Activated naive CD4-positive, alpha-beta T cell treated with anti-CD3 and anti-CD28 coated beads, Interleukin-2, amount 50 U/mL, for 72 hours (primary cell): Measurements from ENCODE around the gene SNN. TPM values are rescaled to one million over a fixed set of nuclear protein-coding genes. Genes with fewer than 3 reads are reported as not detected.

Experiments
- ATAC-seq, 2 donors: fragments of 150-1000 bp; cut with Tn5 transposase; 2 replicates each; pipeline ENCODE4 v1.10.0; 2021; ENCODE audit warnings: mild to moderate bottlenecking in 2 of 2, moderate library complexity in 2 of 2
- DNase-seq, 2 donors: peaks; one replicate each; pipeline ENCODE4 v3.0.0; 2021 to 2022; ENCODE audit warnings: low spot score in 2 of 2
- H3K27ac Mint-ChIP-seq, 2 donors: one replicate each; pipeline ENCODE4 v1.8.0; 2022; ENCODE audit warnings: mild to moderate bottlenecking in 2 of 2, mixed read lengths in 2 of 2
- H3K36me3 Mint-ChIP-seq, 2 donors: one replicate each; pipeline ENCODE4 v1.8.0; 2022; ENCODE audit warnings: mixed read lengths in 2 of 2
- H3K9me3 Mint-ChIP-seq, 2 donors: one replicate each; pipeline ENCODE4 v1.8.0; 2022; ENCODE audit warnings: mixed read lengths in 2 of 2
- total RNA-seq, 2 donors: library from RNA; stranded (reverse); gene quantifications; one replicate each; pipeline ENCODE4 v1.2.3, GENCODE V29; 2022

The SNN gene
- total RNA-seq, 2 donors from 2014 or later = 11.0 to 14.4 TPM

DNA sequence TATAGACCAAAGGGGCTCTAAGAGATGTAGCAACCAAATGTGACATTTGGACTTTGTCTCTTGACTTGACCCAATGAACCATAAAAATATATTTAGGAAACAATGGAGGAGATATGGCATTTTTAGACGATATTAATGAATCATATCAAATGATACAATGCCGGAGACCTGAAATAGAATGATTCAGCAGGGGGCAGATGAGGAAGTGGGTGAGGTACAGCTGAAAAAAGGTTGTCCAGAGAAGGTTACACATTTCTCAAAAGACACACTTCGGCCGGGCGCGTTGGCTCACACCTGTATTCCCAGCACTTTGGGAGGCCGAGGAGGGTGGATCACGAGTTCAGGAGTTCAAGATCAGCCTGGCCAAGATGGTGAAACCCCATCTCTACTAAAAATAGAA lies 16.5 kb upstream of the SNN start:
- H3K9me3 Mint-ChIP-seq = no peaks in the 10 kb centered on the region
- H3K36me3 Mint-ChIP-seq = no peaks in the 10 kb centered on the region
- no peak for DNase-seq
- ATAC-seq = no peak
- no peak overlapping the region for H3K27ac Mint-ChIP-seq

DNA sequence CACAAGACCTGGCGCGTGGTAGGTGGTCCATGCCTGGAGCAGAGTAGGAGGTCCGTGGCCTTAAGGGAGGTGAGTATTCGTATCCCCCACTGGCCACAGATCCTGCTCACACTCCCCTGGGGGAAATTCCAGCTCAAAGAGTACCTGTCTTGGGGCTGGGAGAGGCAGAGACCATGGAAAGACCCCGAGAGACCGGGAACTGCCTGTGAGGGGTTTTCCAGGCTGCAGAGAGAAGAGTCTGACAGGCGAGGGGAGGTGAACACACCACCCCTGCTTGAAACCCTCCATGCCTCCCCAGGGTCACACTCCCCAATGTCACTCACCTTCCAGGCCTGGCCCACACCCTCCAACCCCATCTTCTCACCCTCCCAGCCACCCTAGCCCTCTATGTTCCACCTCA lies 12.6 kb upstream of the SNN start:
- Mint-ChIP-seq H3K27ac (peak overlapping the region in 1 of 2 donors; percentile 77), H3K9me3 (no peaks in the 10 kb centered on the region), H3K36me3 (no peaks in the 10 kb centered on the region)
- DNase-seq (no peak), ATAC-seq (no peak)

DNA sequence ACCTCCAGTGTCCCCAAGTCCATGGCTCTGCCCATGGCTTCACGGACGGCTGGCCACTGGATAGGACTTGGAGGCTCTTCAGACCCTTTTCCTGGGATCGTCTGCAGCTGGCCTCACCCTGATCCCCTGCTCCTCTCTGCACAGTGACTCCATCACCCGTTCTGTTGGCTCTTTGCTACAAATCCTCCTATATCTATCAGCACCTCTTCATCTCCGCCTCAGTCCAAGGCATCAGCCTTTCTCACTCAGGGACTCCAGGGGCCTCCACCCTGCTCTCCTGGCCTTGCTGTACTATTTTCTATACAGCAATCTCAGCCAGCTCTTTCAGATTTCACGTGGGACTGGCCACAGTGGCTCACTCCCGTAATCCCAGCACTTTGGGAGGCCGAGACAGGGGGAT lies 10.7 kb upstream of the SNN start:
- ATAC-seq (no peak), DNase-seq (no peak)
- Mint-ChIP-seq H3K9me3 (no peaks in the 10 kb centered on the region), H3K27ac (peak overlapping the region in 1 of 2 donors; percentile 3), H3K36me3 (no peaks in the 10 kb centered on the region)

DNA sequence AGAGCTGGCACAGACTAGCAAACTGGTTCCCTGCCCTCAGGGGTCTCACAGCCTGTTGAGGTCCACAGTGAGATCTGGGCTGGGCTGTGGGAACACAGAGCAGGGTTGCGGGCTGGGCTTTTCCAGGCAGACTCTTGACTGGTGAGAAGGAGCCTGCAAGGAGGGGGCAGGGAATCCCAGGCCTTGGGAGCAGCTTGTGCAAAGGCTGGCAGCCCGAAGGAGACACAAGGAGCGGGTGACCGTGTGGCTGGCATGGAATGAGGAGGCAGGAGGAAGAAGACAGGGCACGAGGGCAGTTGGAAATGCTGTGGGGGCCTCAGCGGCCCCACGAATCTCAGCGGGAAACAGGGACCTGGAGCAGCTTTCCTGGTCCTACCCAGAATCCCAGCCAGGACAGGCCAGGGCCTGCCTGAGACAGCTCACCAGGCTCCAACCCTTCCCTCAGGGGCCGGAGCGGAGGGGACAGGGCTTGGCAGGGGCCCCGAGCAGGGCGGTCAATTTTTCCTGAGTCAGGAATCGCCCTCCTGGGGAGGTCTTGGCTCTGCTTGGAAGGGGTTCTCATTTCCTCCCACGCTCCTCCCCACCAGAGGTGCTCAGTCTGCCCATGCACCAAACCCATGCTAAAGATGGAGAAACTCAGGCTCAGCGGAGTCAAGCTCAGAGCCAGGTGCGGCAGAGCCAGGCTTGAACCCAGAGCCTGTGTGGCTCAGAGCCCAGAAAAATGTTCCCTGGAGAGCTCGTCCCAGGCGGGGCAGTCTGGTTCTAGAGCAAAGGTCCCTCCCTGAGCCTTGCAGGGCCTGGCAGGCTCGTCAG lies 9.2 kb upstream of the SNN start:
- DNase-seq (no peak), ATAC-seq (no peak)
- H3K36me3 Mint-ChIP-seq = no peaks in the 10 kb centered on the region
- H3K9me3 Mint-ChIP-seq = no peaks in the 10 kb centered on the region
- H3K27ac Mint-ChIP-seq = no peak overlapping the region

DNA sequence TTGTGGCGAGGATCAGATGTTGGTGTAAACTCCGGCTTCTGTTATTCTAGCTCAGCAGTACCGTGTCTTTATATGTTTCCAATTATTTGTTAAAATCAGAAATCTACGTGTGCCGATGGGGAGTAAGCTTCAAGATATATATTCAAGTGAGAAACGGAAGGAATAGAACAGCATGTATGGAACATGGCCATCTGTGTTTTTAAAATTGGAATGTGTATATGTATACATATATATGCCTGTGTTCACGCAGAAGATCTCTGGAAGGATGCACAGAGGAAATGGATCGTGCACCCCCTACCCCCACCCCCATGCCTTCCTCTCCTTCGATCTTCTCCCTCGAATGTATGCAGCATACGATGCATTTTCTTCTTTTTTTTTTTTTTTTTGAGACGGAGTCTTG lies 7.7 kb upstream of the SNN start:
- Mint-ChIP-seq H3K27ac (no peak overlapping the region), H3K36me3 (no peaks in the 10 kb centered on the region), H3K9me3 (no peaks in the 10 kb centered on the region)
- ATAC-seq (no peak), DNase-seq (no peak)

DNA sequence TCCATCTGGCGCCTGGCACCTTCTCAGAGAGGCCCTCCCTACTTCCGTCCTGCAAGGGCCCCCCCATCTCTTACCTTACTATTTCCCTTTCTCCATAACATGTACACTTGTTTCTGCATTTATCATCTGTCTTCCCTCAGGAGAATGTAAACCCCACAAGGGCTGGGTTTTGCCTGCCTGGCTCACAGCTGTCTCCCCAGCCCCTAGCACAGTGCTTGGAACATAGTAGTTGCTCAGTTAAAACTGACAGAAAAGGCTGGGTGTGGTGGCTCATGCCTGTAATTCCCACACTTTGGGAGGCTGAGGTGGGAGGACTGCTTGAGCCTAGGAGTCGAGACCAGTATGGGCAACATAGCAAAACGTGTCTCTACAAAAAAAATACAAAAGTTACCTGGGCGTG lies 5.7 kb upstream of the SNN start:
- ATAC-seq = no peak
- H3K27ac Mint-ChIP-seq = no peak overlapping the region

DNA sequence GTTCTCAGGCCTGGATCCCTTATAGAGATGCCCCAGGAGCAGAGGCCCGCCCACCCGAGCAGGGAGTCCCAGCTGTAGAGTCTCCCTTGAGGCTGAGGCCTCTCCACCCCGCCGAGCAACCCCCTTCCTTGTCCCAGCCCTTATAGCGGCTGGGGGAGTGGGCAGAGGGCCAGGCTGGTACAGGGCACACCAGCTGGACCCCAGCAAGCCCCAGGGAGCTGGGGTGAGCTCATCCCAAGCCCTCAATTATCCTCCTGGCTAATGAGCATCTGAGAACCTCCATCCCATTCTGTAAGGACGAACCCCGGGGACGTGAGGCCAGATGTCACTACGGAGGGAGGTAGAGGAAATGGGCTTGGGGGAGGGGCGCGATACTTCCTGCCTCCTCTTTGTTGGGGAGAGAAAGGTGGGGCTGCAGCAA lies 3.2 kb upstream of the SNN start:
- no peaks in the 10 kb centered on the region for H3K36me3 Mint-ChIP-seq
- peak overlapping the region; percentile 39 to 92 for H3K27ac Mint-ChIP-seq
- H3K9me3 Mint-ChIP-seq = no peaks in the 10 kb centered on the region
- DNase-seq (no peak), ATAC-seq (no peak)

More for the DNA sequence above, 5.7 kb upstream of the SNN start:
- no peaks in the 10 kb centered on the region for H3K36me3 Mint-ChIP-seq
- H3K9me3 Mint-ChIP-seq = no peaks in the 10 kb centered on the region
- DNase-seq = no peak

DNA sequence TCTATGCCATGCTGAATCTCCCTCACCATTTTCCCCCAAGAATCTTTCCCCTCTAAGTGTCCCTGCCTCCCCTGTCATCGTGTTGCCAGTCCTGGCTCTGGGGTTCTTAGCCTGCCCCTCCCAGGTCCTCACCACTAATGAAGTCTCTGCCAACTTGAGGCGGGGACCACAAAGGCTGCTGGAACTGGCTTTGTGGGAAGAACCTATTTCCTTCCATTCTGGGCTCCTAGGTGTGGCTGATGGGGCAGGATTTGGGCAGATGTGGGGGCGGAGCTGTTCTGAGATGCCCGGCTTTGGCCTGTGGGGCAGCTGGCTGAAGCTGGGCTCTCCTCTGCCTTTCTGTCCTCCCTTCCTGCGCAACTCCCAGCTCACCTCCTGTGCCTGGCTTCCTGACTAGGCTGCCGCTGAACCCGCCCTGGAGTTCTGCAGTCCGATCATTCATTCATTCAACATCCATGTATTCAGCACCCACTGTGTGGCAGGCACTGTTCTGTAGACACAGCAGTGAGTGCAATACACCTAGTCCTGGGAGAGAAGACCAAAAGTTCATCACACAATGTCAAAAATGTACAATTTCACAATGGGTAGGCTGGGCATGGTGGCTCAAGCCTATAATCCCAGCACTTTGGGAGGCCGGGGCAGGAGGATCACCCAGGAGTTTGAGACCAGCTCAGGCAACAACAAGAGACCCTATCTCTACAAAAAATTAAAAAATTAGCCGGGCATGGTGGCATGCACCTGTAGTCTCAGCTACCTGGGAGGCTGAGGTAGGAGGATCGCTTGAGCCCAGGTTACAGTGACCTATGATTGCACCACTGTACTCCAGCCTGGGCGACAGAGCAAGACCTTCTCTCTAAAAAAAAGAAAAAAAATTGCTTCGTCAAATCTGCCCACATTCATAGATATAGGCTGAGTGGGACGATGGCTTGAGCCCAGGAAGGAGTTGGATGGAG lies 1.9 kb upstream of the SNN start:
- Mint-ChIP-seq H3K9me3 (no peaks in the 10 kb centered on the region), H3K36me3 (no peaks in the 10 kb centered on the region), H3K27ac (peak overlapping the region; percentile 1 to 44)
- ATAC-seq = no peak
- no peak for DNase-seq

DNA sequence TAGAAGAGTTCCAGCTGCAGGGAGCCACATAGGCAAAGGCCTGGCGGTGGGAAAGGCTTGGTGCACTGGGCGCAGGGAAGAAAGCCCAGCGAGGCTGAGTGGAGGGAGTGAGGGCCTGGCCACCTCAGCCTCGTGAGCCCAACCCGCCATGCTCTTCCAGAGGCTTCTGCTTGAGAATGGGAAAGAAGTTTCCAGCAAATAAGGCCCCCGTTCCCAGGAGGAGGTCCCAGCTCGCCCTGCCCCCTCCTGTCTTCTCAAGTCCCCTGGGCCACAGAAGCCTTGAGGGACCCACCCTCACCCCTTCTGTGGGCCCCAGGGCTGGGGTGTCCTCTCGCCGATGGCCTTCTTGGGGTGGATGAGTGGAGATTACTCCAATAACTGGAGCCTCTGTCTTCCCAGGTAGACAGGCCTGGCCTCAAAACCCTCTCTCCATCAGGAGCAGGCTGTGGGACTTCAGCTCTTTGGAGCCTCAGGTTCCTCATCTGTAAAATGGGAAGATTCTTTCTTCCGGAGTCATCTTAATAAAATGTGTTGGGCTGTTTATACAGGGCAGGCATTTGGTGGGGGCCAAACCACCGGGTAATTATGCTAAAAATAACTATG lies 933 bp upstream of the SNN start:
- no peaks in the 10 kb centered on the region for H3K9me3 Mint-ChIP-seq
- ATAC-seq (no peak), DNase-seq (no peak)
- no peak overlapping the region for H3K27ac Mint-ChIP-seq
- no peaks in the 10 kb centered on the region for H3K36me3 Mint-ChIP-seq

DNA sequence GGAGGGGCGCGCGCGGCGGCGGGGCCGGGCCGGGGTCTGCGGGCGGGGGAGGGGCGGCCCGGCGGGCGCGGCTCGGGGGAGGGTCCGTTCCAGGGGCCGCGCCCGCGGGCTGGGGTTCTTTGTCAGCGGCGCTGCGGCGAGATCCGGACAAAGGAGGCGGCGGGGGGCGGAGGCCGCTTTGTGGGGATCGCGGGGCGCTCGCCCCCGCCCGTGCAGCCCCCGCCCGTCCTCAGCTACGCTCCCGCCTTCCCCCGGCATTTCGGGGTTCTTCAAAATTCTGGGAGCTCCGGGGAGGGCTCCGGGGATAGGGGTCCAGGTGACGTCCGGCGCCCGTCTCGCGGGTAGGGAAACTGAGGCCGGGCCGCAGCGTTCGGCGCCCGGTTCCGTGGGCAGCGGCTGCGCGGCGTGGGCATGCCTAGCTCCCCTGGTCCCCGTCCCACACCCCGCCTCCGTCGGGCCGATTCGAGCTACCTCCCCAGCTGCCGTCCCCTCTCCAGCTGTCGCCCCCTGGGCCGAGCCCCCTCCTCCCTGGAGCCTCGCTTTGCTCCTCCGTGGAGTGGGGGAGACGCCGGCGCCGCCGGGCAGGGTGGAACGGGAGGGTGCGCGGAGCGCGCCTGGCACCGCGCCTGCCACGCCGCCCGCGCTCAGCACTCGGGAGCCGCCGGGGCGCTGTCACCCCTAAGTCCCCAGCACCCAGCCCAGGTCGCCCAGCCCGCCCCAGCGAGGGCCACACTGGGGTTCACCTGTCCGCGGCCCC lies 546 bp downstream of the SNN start:
- ATAC-seq (no peak), DNase-seq (peak in 1 of 2 donors; percentile 38)
- Mint-ChIP-seq H3K36me3 (no peaks in the 10 kb centered on the region), H3K27ac (peak overlapping the region in 1 of 2 donors; percentile 86), H3K9me3 (no peaks in the 10 kb centered on the region)

DNA sequence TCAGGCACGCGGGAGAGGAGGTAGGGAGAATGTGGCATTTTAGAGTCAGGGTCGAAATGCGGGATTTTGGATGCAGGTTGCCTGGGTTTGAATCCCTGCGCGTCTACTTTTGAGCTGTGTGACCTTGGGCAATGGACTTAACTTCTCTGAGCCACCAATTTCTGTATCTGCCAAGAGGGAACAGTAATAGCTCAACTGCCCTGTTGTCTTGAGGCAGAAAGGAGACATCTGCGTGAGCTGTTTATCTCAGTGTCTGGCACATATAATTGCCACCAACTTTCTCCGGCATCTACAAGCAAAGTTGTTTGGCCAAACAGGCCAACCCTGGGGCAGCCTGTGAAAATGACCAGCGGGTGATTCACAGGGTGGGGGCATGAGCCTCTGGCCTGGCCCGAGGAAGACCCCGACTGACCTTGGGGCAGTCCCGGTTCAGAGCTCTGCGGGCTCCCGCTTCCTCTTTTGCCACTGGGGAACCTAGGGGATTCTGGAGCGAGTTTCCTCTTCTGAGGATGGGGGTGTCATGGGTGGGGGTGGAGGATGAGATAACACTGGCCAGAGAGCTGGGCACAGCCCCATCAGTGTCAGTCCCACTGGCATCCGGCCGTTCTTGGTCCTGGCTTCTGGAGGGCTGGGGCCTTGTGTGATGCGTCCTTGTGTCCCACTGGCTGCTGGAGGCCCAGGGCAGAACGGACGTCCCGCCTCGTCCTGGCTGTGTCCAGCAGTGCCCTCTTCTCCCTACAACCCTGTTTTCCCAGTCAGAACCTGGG lies 1.3 kb downstream of the SNN start:
- H3K9me3 Mint-ChIP-seq = no peaks in the 10 kb centered on the region
- no peaks in the 10 kb centered on the region for H3K36me3 Mint-ChIP-seq
- H3K27ac Mint-ChIP-seq = peak overlapping the region; percentile 77 to 86
- DNase-seq = no peak
- peak in 1 of 2 donors; percentile 6 for ATAC-seq

DNA sequence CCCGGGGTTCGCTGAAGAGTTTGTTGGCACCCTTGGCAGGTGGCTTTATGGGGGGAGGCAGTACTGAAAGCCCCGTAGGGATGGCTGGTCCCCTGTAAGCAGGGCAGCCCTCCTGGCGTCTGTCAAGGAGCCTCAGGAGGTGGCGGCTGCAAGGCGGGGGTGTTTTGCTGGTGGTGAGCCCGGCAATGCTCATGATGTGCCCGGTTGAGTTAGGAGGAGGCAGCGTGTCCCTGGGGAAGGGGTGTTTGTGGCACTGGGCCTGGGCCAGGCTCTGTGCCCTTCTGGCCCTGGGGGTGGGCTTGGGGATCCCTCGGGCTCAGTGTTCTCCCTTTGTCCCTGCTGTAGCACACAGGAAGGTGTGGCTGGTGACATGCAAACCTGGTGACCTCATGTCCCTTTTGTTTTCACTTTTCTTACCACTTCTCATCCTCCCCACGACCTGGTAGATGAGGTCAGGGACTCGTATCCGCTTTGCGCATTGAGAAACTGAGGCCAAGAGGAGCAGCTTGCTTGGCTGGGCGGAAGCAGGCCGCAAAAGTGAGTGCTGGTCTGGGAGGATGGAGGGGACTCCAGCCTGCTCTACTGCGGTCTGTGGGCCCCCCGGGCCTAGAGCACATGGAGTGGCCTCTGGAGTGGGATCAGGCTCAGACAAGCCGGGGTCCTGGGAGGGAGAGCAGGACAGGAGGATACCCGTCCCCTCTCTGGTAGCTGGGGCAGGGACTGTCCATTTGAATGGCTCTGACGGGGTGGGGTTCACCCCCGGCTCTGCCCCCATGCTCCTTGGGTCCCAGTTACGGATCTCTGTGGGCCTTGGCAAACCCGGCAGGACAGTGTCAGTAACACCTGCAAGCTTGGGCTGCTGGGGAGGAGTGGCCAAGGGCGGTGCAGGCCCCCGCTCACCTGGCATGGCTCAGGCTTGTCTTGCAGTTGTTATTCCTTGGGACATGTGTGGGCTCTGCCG lies 2.2 kb downstream of the SNN start:
- Mint-ChIP-seq H3K9me3 (no peaks in the 10 kb centered on the region), H3K36me3 (no peaks in the 10 kb centered on the region), H3K27ac (peak overlapping the region; percentile 82 to 86)
- ATAC-seq = peak; percentile 43 to 55
- DNase-seq = peak; percentile 45 to 70

DNA sequence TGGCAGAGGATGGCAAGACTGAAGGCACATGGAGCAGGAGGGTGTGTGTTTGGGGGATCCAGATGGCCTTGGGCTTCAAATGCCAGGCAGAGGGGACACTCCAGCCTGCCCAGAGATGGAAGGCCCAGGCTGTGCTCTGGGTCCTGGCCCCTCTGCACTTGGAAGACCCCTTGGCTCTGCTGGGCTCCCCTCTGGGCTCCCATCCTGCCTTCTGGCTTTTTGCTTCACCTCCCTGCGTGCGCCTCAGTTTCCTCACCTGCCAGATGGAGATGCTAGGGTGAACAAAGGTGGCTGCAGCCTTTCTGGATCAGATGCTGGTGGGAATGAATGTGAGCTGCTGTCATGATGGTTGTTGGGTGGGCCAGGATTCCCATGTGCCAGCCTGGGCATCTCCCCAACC lies 3.0 kb downstream of the SNN start:
- Mint-ChIP-seq H3K27ac (peak overlapping the region in 1 of 2 donors; percentile 86), H3K9me3 (no peaks in the 10 kb centered on the region), H3K36me3 (no peaks in the 10 kb centered on the region)
- DNase-seq (no peak), ATAC-seq (no peak)

DNA sequence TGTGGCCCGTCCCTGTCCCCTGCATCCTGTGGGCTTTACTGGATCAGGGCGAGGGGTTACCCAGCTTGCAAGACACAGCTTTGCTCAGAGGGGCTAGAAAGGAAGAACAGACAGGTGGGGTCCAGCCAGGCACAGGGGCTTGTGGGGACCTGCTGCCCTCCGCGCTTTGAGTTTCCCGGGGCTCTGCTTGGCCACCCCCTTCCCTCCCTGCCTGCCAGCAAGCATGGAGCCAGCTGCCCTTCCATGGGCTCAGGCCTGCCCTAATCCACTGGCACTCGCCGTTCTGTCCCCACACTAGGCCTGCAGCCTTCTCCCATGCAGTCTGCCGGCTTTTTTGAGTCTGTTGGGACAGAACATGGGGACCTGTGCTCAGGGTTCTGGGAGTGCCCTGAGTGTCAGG lies 3.4 kb downstream of the SNN start:
- H3K36me3 Mint-ChIP-seq = no peaks in the 10 kb centered on the region
- no peak for DNase-seq
- peak overlapping the region in 1 of 2 donors; percentile 86 for H3K27ac Mint-ChIP-seq
- no peaks in the 10 kb centered on the region for H3K9me3 Mint-ChIP-seq
- no peak for ATAC-seq
